Common myeloid progenitor, CD34-positive (primary cell): ENCODE results near the gene GNG12.

Source experiments
- CTCF ChIA-PET: fragments of 350-600 bp; sonication (Branson Sonifier 250); formaldehyde crosslinking; loops from one replicate; lab custom pipeline; 2021; ENCODE audit warnings: antibody characterized with exemption; lab: Charles Lee
- POLR2A ChIA-PET: fragments of 350-600 bp; sonication (Branson Sonifier 250); formaldehyde crosslinking; loops from one replicate; lab custom pipeline; 2021; ENCODE audit warnings: antibody characterized with exemption; lab: Charles Lee
- DNase-seq, 3 donors: peaks; one replicate each; pipeline versions ENCODE4 v3.0.0 to v3.0.0-alpha.2; 2013
- H3K27ac ChIP-seq, 2 experiments: 1 replicate in 1 of 2; 2 replicates in 1 of 2; pipeline ENCODE4 v1.7.0; 2013; ENCODE audit warnings: inconsistent platforms in 2 of 2, low read length in 2 of 2, mild to moderate bottlenecking in 2 of 2, low read depth in 1 of 2, moderate library complexity in 1 of 2; ENCODE audit not compliant: severe bottlenecking in 2 of 2, insufficient read depth in 1 of 2, poor library complexity in 1 of 2
- H3K27me3 ChIP-seq, 5 experiments: replicated peaks in 2 of 5; 1 replicate in 3 of 5; 2 replicates in 2 of 5; pipeline versions ENCODE4 v1.6.1 to v1.7.0; 2013; ENCODE audit warnings: low read length in 4 of 5, mild to moderate bottlenecking in 2 of 5, moderate library complexity in 2 of 5, inconsistent platforms in 1 of 5; ENCODE audit not compliant: insufficient read depth in 5 of 5, control insufficient read depth in 4 of 5
- H3K36me3 ChIP-seq, 4 experiments: 1 replicate in 2 of 4; 2 replicates in 2 of 4; pipeline versions ENCODE4 v1.6.1 to v1.7.0; 2013; ENCODE audit warnings: low read length in 3 of 4, control low read depth in 1 of 4, mild to moderate bottlenecking in 1 of 4; ENCODE audit not compliant: control insufficient read depth in 4 of 4, insufficient read depth in 4 of 4
- H3K4me1 ChIP-seq, 4 experiments: 1 replicate in 3 of 4; 2 replicates in 1 of 4; pipeline versions ENCODE4 v1.6.1 to v1.7.1; 2013; ENCODE audit warnings: low read length in 3 of 4, mild to moderate bottlenecking in 3 of 4, control low read depth in 1 of 4, inconsistent platforms in 1 of 4, moderate library complexity in 1 of 4; ENCODE audit not compliant: control insufficient read depth in 4 of 4, insufficient read depth in 4 of 4; ENCODE audit errors: control extremely low read depth in 1 of 4
- H3K4me3 ChIP-seq, 7 experiments: 1 replicate in 4 of 7; 2 replicates in 3 of 7; pipeline versions ENCODE4 v1.5.1 to v1.7.0; 2013; ENCODE audit warnings: mild to moderate bottlenecking in 7 of 7, low read length in 6 of 7, moderate library complexity in 6 of 7, inconsistent platforms in 2 of 7, low read depth in 2 of 7, control low read depth in 1 of 7; ENCODE audit not compliant: insufficient read depth in 4 of 7, control insufficient read depth in 1 of 7; ENCODE audit errors: extremely low read depth in 1 of 7
- H3K9me3 ChIP-seq, 5 experiments: 1 replicate in 4 of 5; 2 replicates in 1 of 5; pipeline versions ENCODE4 v1.6.1 to v1.7.1; 2013; ENCODE audit warnings: low read length in 4 of 5, mild to moderate bottlenecking in 2 of 5, inconsistent platforms in 1 of 5, low read depth in 1 of 5, moderate library complexity in 1 of 5; ENCODE audit not compliant: control insufficient read depth in 4 of 5, insufficient read depth in 2 of 5; ENCODE audit errors: control extremely low read depth in 1 of 5
- WGBS: methylation state at CpG from one replicate; pipeline ENCODE4 v1.1.5; 2013; ENCODE audit not compliant: insufficient coverage; 5-methylcytosine and 5-hydroxymethylcytosine counted together

GNG12 gene

GRCh38 chr1:67700220-67700619, 133.0 kb downstream of the GNG12 start:
- WGBS = 98% methylated on average over 4 of the region's 4 CpGs
- no peaks in the 10 kb centered on the region for H3K36me3 ChIP-seq
- DNase-seq = no peak
- no peak overlapping the region for H3K4me3 ChIP-seq
- peaks cover 0 to under 1% (median 0%) of the 10 kb centered on the region in 4 experiments for H3K4me1 ChIP-seq
- H3K27ac ChIP-seq = no peak overlapping the region
- H3K27me3 ChIP-seq = no peaks in the 10 kb centered on the region
- H3K9me3 ChIP-seq = no peaks in the 10 kb centered on the region
- CTCF ChIA-PET = interaction anchor here (1.0 kb wide), 1 partner anchor 58 kb away, joined by 4 read pairs; no protein-coding TSS in a partner anchor
- POLR2A ChIA-PET = no interaction called here

- POLR2A ChIA-PET = no interaction called here
- WGBS = 86% methylated on average over 1 of the region's 3 CpGs
- CTCF ChIA-PET = interaction anchor here (0.7 kb wide), 1 partner anchor 41 kb away, joined by 3 read pairs; no protein-coding TSS in a partner anchor
These were observed 136.6 kb downstream of the GNG12 start for GRCh38 chr1:67696708-67697107.

GRCh38 chr1:67695963-67696362, 137.3 kb downstream of the GNG12 start:
- CTCF ChIA-PET = no interaction called here
- WGBS = 91% methylated on average over 1 of the region's 2 CpGs
- H3K4me1 ChIP-seq = peaks cover 0 to 5% (median 0%) of the 10 kb centered on the region in 4 experiments
- POLR2A ChIA-PET = no interaction called here
- DNase-seq = no peak
- no peak overlapping the region for H3K27ac ChIP-seq
- H3K27me3 ChIP-seq = no peaks in the 10 kb centered on the region
- no peaks in the 10 kb centered on the region for H3K9me3 ChIP-seq
- H3K36me3 ChIP-seq = no peaks in the 10 kb centered on the region
- no peak overlapping the region for H3K4me3 ChIP-seq

More at GRCh38 chr1:67696708-67697107, 136.6 kb downstream of the GNG12 start:
- no peaks in the 10 kb centered on the region for H3K9me3 ChIP-seq
- no peaks in the 10 kb centered on the region for H3K27me3 ChIP-seq
- H3K36me3 ChIP-seq = no peaks in the 10 kb centered on the region
- DNase-seq = peak in 2 of 3 donors; percentile 29 to 56
- no peak overlapping the region for H3K27ac ChIP-seq
- no peak overlapping the region for H3K4me3 ChIP-seq
- peaks cover 0 to 5% (median 0%) of the 10 kb centered on the region in 4 experiments for H3K4me1 ChIP-seq

GRCh38 chr1:67691712-67692111, 141.6 kb downstream of the GNG12 start:
- Histone ChIP-seq H3K27ac (no peak overlapping the region), H3K4me3 (no peak overlapping the region), H3K27me3 (no peaks in the 10 kb centered on the region), H3K4me1 (peaks cover 19 to 37% (median 28%) of the 10 kb centered on the region in 4 experiments), H3K36me3 (peaks cover 0 to 17% (median 7%) of the 10 kb centered on the region in 4 experiments), H3K9me3 (no peaks in the 10 kb centered on the region)
- DNase-seq = no peak
- ChIA-PET CTCF (interaction anchor here (1.0 to 1.5 kb wide), 4 partner anchors 11 to 130 kb away, joined by 3 to 6 read pairs (median 4); no protein-coding TSS in a partner anchor), POLR2A (no interaction called here)

- peaks cover 25 to 43% (median 33%) of the 10 kb centered on the region in 4 experiments for H3K4me1 ChIP-seq
- H3K27ac ChIP-seq = no peak overlapping the region
- H3K27me3 ChIP-seq = no peaks in the 10 kb centered on the region
- H3K9me3 ChIP-seq = no peaks in the 10 kb centered on the region
- H3K36me3 ChIP-seq = peaks cover 0 to 17% (median 7%) of the 10 kb centered on the region in 4 experiments
- H3K4me3 ChIP-seq = no peak overlapping the region
- POLR2A ChIA-PET = no interaction called here
- DNase-seq = no peak
- WGBS = no CpG with 5 or more reads among the region's 2 CpGs
- CTCF ChIA-PET = interaction anchor here (1.5 kb wide), 1 partner anchor 129 kb away, joined by 6 read pairs; no protein-coding TSS in a partner anchor
These were observed 142.9 kb downstream of the GNG12 start for GRCh38 chr1:67690411-67690810.

GRCh38 chr1:67690018-67690363, 143.3 kb downstream of the GNG12 start:
- H3K4me3 ChIP-seq = no peak overlapping the region
- peaks cover 0 to 17% (median 7%) of the 10 kb centered on the region in 4 experiments for H3K36me3 ChIP-seq
- POLR2A ChIA-PET = no interaction called here
- CTCF ChIA-PET = interaction anchor here (1.5 kb wide), 2 partner anchors 100 to 129 kb away, joined by 4 to 6 read pairs; no protein-coding TSS in a partner anchor
- no peaks in the 10 kb centered on the region for H3K9me3 ChIP-seq
- H3K4me1 ChIP-seq = peaks cover 25 to 41% (median 33%) of the 10 kb centered on the region in 4 experiments
- no peaks in the 10 kb centered on the region for H3K27me3 ChIP-seq
- DNase-seq = no peak
- H3K27ac ChIP-seq = peak overlapping the region in 1 of 2 experiments; percentile 88

- Histone ChIP-seq H3K36me3 (peaks cover 0 to 17% (median 7%) of the 10 kb centered on the region in 4 experiments), H3K9me3 (no peaks in the 10 kb centered on the region), H3K4me1 (peaks cover 25 to 42% (median 35%) of the 10 kb centered on the region in 4 experiments), H3K27me3 (no peaks in the 10 kb centered on the region), H3K27ac (peak overlapping the region in 1 of 2 experiments; percentile 88), H3K4me3 (no peak overlapping the region)
- CTCF ChIA-PET = interaction anchor here (1.0 to 2.6 kb wide), 6 partner anchors 20 to 135 kb away, joined by 3 to 6 read pairs (median 4); no protein-coding TSS in a partner anchor
- POLR2A ChIA-PET = no interaction called here
- DNase-seq = no peak
- 40% methylated on average over 1 of the region's 3 CpGs for WGBS
These were observed 143.8 kb downstream of the GNG12 start for GRCh38 chr1:67689267-67690017.
